SK-N-SH treated with all-trans-retinoic acid at 6 μM for 48 hours (cell line): ENCODE data around the gene FSTL3.

Experiments
- PPARA ChIP-seq: fragments of 250-450 bp; sonication (Bioruptor Pico); IDR thresholded peaks from 2 replicates; pipeline ENCODE4 v1.5.0; 2020; ENCODE audit warnings: mild to moderate bottlenecking, borderline replicate concordance
- SNAI2 ChIP-seq: fragments of 250-450 bp; sonication (Bioruptor Pico); IDR thresholded peaks from 2 replicates; pipeline ENCODE4 v1.5.0; 2020; ENCODE audit warnings: mild to moderate bottlenecking, moderate library complexity
- TOX ChIP-seq: fragments of 250-450 bp; sonication (Bioruptor Pico); IDR thresholded peaks from 2 replicates; pipeline ENCODE4 v1.8.0; 2021; ENCODE audit warnings: mild to moderate bottlenecking, moderate library complexity, borderline replicate concordance
- ZFP3 ChIP-seq: fragments of 250-450 bp; sonication (Bioruptor Pico); IDR thresholded peaks from 2 replicates; pipeline ENCODE4 v1.5.0; 2020; ENCODE audit warnings: mild to moderate bottlenecking, moderate library complexity
- TF ChIP-seq, protein P1 (sequence below): fragments of 250-450 bp; sonication (Bioruptor Pico); IDR thresholded peaks from 2 replicates; pipeline ENCODE4 v1.8.0; 2020; ENCODE audit warnings: mild to moderate bottlenecking, moderate library complexity, borderline replicate concordance

DNA sequence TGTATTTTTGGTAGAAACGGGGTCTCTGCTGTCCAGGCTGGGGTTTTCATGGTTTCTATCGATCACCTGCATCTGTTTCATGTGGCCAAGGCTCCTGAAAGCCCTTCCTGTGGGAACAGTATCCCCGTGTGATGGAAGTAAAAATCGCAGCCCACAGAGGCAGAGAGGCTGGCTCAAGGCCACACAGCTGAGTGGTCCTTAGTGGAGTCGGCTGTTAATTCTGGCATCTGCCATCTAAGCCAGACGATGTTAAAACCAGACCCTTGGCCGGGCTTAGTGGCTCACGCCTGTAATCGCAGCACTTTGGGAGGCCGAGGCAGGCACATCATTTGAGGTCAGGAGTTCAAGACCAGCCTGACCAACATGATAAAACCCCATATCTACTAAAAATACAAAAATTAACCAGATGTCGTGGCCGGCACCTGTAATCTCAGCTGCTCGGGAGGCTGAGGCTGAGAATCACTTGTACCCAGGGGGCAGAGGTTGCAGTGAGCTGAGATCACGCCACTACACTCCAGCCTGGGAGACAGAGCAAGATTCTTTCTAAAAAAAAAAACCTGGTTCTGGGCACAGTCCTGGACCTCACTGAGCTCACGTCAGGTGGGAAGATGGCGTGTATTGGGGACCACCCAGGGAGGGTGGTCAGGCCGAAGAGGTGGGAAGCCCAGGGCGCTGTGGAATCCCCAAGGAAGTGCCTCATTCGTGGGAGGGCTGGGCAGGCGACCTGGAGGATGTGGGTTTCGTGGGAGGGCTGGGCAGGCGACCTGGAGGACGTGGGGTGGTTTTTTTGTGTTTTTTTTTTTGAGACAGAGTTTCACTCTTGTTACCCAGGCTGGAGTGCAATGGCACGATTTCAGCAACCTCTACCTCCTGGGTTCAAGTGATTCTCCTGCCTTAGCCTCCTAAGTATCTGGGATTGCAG is 56.2 kb downstream of the FSTL3 start:
- TF ChIP-seq PPARA (CRISPR knock-in tag) = no peak
- TF ChIP-seq SNAI2 (CRISPR knock-in tag) = no peak
- TF ChIP-seq, protein P1, sequence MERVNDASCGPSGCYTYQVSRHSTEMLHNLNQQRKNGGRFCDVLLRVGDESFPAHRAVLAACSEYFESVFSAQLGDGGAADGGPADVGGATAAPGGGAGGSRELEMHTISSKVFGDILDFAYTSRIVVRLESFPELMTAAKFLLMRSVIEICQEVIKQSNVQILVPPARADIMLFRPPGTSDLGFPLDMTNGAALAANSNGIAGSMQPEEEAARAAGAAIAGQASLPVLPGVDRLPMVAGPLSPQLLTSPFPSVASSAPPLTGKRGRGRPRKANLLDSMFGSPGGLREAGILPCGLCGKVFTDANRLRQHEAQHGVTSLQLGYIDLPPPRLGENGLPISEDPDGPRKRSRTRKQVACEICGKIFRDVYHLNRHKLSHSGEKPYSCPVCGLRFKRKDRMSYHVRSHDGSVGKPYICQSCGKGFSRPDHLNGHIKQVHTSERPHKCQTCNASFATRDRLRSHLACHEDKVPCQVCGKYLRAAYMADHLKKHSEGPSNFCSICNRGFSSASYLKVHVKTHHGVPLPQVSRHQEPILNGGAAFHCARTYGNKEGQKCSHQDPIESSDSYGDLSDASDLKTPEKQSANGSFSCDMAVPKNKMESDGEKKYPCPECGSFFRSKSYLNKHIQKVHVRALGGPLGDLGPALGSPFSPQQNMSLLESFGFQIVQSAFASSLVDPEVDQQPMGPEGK (CRISPR knock-in tag) = no peak
- no peak for TF ChIP-seq TOX (CRISPR knock-in tag)
- TF ChIP-seq ZFP3 (CRISPR knock-in tag) = no peak
